GM18861 (cell line): ENCODE data around the gene MYL6B.
"Not testable (repeated sequence)": the region's sequence is repeated elsewhere in the genome, so short reads cannot be mapped to it uniquely, and the experiment has no call there.

Experiments used
- ATAC-seq: cut with Tn5 transposase; IDR thresholded peaks from one replicate; pipeline ENCODE4 v1.9.1; 2021; ENCODE audit not compliant: unreplicated experiment

MYL6B gene

DNA sequence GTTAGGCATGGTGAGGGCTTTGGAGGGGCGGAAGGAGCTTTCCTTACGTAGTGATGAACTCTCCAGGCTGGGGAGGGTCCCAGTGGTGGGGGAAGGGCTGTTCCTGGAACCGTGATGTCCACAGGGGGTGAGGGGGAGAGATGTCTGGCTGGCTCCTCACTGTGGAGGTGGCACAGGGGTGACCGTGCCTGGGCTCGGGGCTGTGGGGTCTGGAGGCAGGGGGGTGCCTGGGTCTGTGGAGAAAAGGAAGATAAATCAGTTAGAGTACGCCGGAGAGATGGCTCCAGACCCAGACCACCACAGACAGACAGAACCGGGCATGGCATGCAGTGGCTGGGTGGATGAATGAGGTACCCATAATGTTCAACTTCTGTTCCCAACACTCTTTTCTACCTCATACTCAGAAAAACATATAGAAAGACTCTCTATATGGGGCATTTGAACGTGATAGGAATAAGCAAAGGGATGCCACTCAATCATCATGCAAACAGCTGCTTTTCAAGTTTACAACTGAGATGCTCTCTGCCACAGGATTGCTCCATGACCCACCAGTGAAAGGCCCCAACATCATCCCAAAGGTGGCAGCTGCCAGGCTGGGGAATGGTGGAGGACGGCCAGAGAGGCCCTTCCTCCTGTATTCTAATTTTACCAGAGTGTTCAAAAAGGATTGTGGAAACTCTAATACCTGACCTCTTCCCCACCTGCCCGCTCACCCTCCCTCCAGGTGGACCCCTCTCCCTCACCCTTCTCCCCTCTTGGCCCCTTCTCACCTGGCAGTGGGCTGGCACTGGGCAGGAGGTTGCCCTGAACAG is 11.4 kb downstream of the MYL6B start:
- ATAC-seq = no peak

DNA sequence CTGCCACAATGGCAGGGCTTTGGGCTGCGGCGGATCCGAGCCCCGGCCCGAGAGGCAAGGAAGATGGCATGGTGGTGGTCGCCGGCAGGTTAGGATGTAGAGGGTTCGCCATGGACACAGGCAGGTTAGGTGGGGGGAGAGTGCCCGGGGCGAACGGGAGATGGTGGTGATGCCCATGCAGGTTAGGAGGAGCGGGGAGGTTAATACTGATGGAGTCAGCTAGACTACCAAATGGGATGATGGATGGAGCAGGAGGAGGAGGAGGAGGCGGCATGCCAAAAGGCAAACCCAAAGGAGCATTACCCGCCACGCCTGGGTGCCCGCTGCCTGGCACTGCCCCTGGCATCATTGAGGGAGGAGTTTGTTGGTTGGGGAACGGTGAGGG is 11.9 kb downstream of the MYL6B start:
- ATAC-seq = no peak

GRCh38 chr12:56165369-56165768 is 13.0 kb downstream of the MYL6B start:
- ATAC-seq = no peak

DNA sequence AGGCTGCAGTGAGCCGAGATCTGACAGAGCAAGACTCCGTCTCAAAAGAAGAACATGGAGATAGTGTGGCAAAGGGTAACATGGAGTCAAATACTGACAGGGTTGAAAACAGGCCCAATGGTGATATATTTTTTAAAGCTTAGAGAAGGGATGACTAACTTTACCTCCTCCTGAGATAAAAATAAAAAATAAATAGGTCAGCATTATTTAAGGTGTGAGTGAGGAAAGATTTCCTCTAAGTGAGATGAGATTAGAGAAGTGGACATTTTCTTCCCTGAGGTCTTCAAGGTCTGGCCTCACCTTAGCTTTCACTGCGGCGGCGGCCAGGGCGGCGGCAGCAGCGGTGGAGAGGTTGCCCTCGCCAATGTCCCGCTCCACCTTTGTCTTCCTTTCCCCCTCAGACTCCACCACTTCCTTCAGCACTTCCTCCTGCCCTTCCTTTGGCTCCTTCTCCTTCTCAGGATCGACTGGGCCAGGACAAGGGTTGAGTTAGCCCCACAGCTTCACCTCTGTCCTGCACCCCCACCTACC is 16.9 kb downstream of the MYL6B start:
- ATAC-seq = no peak

GRCh38 chr12:56172839-56173238 is 20.5 kb downstream of the MYL6B start:
- no peak for ATAC-seq

- ATAC-seq = no peak
These were observed 26.0 kb downstream of the MYL6B start for GRCh38 chr12:56178347-56178746.

- no peak for ATAC-seq
These were observed 34.6 kb downstream of the MYL6B start for GRCh38 chr12:56186957-56187356.

GRCh38 chr12:56188131-56188777 is 35.9 kb downstream of the MYL6B start:
- ATAC-seq = no peak

GRCh38 chr12:56188778-56189098 is 36.4 kb downstream of the MYL6B start:
- ATAC-seq = no peak

- ATAC-seq = peak; percentile 62
These were observed 36.9 kb downstream of the MYL6B start, which contains the start of gene SMARCC2 for GRCh38 chr12:56189099-56189917. Gene SMARCC2 (minus strand): TSS chr12:56189483. CDS start chr12:56189461, 22 bp downstream.

- no peak for ATAC-seq
These were observed 37.7 kb downstream of the MYL6B start for GRCh38 chr12:56189918-56190694.

GRCh38 chr12:56190695-56191155 is 38.3 kb downstream of the MYL6B start:
- no peak for ATAC-seq

GRCh38 chr12:56192582-56192981 is 40.2 kb downstream of the MYL6B start:
- ATAC-seq = no peak

- ATAC-seq = peak; percentile 33
These were observed 40.7 kb downstream of the MYL6B start for GRCh38 chr12:56193025-56193578.

DNA sequence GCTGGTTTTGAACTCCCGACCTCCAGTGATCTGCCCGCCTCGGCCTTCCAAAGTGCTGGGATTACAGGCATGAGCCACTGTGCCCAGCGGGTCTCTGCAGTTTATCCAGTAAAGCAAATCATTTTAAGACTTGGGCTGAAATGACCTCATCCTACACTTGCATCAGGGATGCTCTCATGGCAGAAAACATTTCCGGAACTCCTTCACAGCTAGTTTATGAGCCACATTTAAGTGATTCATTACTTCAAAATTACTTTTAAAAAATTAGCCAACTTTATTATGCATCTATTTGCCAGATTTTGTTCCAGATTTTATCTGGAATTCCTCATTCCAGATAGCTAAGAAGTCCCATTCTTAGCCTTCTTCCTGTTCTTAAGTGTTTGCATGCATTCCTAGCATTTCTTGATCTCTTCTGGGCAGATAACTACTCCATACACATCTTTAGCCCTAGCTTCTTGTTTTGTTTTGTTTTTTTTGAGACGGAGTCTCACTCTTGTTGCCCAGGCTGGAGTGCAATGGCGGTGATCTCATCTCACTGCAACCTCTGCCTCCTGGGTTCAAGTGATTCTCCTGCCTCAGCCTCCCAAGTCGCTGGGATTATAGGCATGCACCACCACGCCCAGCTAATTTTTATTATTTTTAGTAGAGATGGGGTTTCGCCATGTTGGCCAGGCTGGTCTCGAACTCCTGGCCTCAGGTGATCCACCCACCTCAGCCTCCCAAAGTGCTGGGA is 44.6 kb downstream of the MYL6B start:
- not testable (repeated sequence) for ATAC-seq

- ATAC-seq = no peak
These were observed 45.7 kb downstream of the MYL6B start for GRCh38 chr12:56197921-56198635.

- ATAC-seq = no peak
These were observed 46.4 kb downstream of the MYL6B start for GRCh38 chr12:56198836-56199235.

DNA sequence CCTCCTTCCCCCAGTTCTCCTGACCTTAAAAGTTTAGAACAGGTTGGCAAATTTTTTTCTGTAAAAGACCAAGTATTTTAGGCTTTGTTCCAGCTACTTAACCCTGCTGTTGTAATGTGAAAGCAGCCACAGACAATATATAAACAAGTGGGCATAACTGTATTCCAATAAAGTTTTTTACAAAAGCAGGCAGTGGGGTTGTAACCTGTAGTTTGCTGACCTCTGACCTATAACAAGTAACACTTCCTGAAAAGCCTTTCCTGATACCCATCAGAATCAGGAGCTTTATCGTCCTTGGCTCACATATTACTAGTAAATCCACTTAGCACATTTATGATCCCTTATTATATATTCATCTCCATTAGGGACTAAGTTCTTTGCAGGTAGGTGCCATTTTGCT is 50.0 kb downstream of the MYL6B start:
- ATAC-seq = no peak

- ATAC-seq = no peak
These were observed 50.5 kb downstream of the MYL6B start for GRCh38 chr12:56202838-56203237.
